ENCODE data around the gene CCN5.
"Not testable (repeated sequence)": the region's sequence is repeated elsewhere in the genome, so short reads cannot be mapped to it uniquely, and the experiment has no call there.

CCN5 gene

DNA sequence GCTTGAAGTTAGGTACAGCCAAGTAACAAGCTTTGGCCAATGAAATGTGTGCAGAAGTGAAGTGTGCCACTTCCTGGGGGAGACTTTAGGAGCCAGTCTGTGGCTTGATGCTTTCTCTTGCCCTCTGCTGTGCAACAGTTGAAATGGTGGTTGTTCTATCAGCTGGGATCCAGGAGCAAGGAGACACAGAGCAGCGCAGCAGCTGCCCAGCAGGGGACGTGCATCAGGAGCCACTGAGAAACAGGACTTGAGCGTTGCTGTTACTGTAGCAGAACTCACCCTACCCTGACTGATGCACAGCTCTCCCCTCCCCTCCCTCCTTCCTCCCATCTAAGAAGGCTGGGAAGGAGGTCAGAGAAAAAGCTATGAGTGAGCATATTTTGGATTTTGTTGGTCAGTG, 18.9 kb upstream of the CCN5 start:
- no peak for DNase-seq (ENCODE audit: low read depth)
- TF ChIP-seq, protein P1, sequence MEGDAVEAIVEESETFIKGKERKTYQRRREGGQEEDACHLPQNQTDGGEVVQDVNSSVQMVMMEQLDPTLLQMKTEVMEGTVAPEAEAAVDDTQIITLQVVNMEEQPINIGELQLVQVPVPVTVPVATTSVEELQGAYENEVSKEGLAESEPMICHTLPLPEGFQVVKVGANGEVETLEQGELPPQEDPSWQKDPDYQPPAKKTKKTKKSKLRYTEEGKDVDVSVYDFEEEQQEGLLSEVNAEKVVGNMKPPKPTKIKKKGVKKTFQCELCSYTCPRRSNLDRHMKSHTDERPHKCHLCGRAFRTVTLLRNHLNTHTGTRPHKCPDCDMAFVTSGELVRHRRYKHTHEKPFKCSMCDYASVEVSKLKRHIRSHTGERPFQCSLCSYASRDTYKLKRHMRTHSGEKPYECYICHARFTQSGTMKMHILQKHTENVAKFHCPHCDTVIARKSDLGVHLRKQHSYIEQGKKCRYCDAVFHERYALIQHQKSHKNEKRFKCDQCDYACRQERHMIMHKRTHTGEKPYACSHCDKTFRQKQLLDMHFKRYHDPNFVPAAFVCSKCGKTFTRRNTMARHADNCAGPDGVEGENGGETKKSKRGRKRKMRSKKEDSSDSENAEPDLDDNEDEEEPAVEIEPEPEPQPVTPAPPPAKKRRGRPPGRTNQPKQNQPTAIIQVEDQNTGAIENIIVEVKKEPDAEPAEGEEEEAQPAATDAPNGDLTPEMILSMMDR (IDR thresholded peaks at IDR 0.05; ENCODE audit: insufficient read depth, low read depth, low read length, missing control alignments): no peak
- no peak overlapping the region for H3K4me3 ChIP-seq (ENCODE audit: low read length)

- DNase-seq (ENCODE audit: low read depth); H3K4me3 ChIP-seq (ENCODE audit: low read length): not testable (repeated sequence)
Observed at GRCh38 chr20:44697041-44697440, 18.1 kb upstream of the CCN5 start.

DNA sequence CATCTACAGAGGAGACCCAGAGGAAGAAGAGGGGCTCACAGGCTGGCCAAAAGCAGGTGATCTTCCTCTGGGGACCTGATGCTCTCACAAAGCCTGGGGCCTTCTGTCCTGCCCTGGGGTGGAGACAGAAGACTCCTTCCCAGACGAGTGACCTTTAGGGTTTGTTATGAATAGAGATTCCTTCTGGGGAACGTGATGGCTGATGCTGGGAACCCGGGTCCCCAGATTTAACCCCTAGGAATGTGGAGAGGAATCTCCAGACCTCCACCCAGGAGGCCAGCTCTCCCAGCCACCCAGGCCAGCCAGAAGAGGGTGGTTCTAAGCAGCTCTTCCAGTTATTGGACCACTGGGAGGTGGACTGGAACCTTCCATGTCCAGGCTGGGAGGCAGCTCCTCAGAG, 16.8 kb upstream of the CCN5 start:
- H3K4me3 ChIP-seq (ENCODE audit: low read length): no peak overlapping the region
- TF ChIP-seq, protein P1 (IDR thresholded peaks at IDR 0.05; ENCODE audit: insufficient read depth, low read depth, low read length, missing control alignments): no peak
- DNase-seq (ENCODE audit: low read depth): no peak

- no peak overlapping the region for H3K4me3 ChIP-seq (ENCODE audit: low read length)
- TF ChIP-seq, protein P1 (IDR thresholded peaks at IDR 0.05; ENCODE audit: insufficient read depth, low read depth, low read length, missing control alignments): no peak
- no peak for DNase-seq (ENCODE audit: low read depth)
Observed at GRCh38 chr20:44700306-44700705, 14.9 kb upstream of the CCN5 start.

GRCh38 chr20:44701118-44701857, 13.9 kb upstream of the CCN5 start:
- TF ChIP-seq, protein P1 (IDR thresholded peaks at IDR 0.05; ENCODE audit: insufficient read depth, low read depth, low read length, missing control alignments): no peak
- DNase-seq (ENCODE audit: low read depth): no peak
- no peak overlapping the region for H3K4me3 ChIP-seq (ENCODE audit: low read length)

GRCh38 chr20:44701858-44702256, 13.3 kb upstream of the CCN5 start:
- no peak overlapping the region for H3K4me3 ChIP-seq (ENCODE audit: low read length)
- TF ChIP-seq, protein P1 (IDR thresholded peaks at IDR 0.05; ENCODE audit: insufficient read depth, low read depth, low read length, missing control alignments): no peak
- DNase-seq (ENCODE audit: low read depth): no peak

GRCh38 chr20:44702776-44703175, 12.4 kb upstream of the CCN5 start:
- TF ChIP-seq, protein P1 (IDR thresholded peaks at IDR 0.05; ENCODE audit: insufficient read depth, low read depth, low read length, missing control alignments): no peak
- no peak for DNase-seq (ENCODE audit: low read depth)
- H3K4me3 ChIP-seq (ENCODE audit: low read length): no peak overlapping the region

Measured in epithelial cell of esophagus (primary cell).